HG02678 (cell line): ENCODE measurements around the gene CHCHD3.

ENCODE experiments used
- ATAC-seq: cut with Tn5 transposase; IDR thresholded peaks from one replicate; pipeline ENCODE4 v1.9.1; 2021; ENCODE audit warnings: mild to moderate bottlenecking, moderate library complexity; ENCODE audit not compliant: unreplicated experiment

Gene CHCHD3

GRCh38 chr7:132871419-132871818 lies 210.5 kb downstream of the CHCHD3 start:
- ATAC-seq: no peak

DNA sequence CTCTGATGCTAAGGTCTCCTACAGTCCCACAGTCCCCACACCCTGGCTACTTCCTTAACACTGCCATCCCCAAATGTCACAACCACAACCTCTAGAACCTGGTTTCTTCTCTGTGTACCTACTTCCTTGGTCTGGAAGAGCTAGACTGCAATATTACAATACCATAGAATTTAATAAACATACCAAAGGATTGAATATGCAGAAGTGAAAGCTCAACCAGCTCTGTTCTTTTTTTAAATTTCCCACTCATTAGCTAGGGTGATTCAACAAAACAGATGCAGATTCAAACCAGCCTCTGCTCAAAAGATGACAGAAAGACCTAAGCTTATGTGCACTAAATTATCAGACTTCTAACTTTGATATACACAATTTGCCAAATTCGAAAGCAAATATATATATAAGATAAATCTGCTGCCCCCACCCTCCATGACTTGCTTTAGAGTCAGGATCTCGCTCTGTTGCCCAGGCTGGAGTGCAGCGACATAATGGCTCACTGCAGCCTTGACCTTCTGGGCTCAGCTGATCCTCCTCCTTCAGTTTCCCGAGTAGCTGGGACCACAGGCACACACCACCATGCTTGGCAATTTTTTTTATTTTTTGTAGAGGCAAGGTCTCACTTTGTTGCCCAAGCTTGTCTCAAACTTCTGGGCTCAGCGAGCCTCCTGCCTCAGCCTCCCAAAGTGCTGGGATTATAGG lies 212.6 kb downstream of the CHCHD3 start:
- ATAC-seq: no peak

DNA sequence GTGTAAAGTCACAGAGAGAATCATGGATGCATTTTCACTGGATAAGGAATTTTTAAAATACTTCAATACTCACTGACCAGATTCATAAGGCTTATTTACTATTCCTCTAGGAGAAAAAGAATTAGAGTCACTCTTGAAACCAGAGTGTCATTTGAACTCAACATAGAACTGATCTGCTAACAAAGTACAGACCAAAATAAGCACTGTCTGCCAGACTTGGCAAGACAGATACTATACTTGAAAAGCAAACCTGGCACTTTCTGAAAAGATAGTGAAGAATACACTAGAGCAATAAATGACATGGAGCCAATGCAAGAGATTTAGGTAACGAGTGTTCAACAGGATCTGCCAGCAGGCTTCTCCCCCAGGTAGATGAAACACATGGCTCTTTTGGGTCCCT lies 215.3 kb downstream of the CHCHD3 start:
- ATAC-seq: no peak

GRCh38 chr7:132866144-132866531 lies 215.8 kb downstream of the CHCHD3 start:
- no peak for ATAC-seq

- no peak for ATAC-seq
Observed at GRCh38 chr7:132865366-132866143, 216.3 kb downstream of the CHCHD3 start.

DNA sequence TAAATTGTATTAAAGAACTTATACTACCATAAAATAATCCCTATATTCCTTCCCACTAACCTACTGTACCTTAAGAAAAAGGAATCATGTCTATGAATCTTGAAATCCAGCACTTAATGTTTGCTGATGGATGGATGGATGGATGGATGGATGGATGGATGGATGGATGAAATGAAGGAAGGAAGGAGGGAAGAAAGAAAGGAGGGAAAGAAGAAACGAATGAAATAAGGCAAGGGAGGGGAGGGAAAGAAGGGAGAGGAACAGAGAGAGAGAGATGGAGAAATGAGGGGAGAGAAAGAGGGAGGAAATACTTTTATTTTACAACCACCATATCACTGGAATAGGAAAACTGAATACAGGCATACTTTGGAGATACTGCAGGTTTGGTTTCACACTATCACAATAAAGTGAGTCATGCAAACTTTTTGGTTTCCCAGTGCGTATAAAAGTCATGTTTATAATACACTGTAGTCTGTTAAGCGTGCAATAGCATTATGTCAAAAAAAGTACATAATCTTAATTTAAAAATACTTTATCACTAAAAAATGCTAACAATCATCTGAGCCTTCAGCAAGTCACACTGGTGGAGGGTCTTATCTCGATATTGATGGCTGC lies 219.8 kb downstream of the CHCHD3 start:
- no peak for ATAC-seq

DNA sequence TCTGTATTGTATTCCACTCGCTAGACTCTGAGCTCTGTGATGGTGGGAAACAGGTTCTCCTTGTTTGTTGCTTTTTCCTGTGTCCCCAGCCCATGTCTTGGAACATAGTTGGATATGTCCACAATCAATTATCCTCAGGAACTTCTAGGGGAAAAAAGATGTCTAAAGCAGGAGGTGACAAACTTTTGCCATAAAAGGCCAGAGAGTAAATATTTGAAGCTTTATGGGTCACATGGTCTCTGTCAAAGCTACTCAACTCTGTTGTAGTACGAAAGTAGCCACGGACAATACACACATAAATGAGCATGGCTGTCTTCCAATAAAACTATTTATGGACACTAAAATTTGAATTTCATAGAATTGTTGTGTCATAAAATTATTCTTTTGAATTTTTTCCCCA lies 220.5 kb downstream of the CHCHD3 start:
- no peak for ATAC-seq

DNA sequence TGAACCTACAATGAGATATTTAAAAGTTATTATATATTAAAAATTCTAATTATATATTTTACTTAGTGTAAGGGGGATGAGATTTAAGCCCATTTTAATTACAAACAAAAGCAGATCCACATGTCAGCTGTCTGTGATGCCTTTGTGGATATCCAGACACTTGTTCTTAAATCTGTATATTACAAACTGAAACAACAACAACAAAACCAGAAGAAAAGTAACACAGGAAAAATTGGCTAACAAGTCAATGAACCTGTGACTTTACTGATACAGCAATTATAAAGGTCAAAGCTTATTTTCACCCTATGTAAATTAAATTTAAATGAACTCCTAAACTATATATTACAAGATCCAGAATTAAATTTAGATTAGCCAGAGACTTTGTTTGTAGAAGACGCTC lies 222.7 kb downstream of the CHCHD3 start:
- no peak for ATAC-seq

- ATAC-seq: no peak
Observed at GRCh38 chr7:132858760-132859159, 223.1 kb downstream of the CHCHD3 start.

DNA sequence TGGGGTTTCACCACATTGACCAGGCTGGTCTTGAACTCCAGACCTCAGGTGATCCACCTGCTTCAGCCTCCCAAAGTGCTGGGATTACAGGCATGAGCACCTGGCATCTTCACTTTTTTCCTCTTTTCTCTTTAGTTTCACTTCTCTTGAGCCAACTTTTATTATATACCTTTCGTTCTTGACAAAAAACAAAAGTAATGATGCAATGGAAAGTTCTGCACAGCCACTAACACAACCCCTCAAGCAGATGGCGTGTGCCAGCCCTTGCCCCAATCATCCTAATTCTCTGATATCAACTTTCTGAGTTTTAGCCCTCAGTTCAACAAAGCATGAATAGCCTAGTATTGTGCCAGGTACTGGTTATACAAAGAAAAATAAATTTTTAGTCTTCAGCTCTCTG lies 223.6 kb downstream of the CHCHD3 start:
- no peak for ATAC-seq

GRCh38 chr7:132857703-132858102 lies 224.2 kb downstream of the CHCHD3 start:
- no peak for ATAC-seq

DNA sequence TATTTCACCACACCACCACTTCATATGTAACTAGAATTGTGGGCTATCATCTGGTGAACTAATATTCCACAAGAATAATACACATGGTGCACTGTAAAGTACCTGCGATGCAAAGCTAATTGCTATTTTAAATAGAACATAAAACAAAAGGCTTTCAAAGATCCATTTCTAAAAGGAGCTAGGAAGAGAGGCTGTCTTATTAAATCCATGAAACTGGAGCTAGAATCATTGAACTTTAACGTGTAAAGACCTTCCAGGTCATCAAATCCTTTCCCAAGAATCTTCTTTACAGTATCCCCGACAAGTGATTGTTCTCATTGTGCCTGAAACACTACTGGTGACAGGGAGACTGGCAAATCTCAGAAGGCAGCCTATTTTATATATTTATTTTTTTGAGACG lies 224.9 kb downstream of the CHCHD3 start:
- no peak for ATAC-seq

DNA sequence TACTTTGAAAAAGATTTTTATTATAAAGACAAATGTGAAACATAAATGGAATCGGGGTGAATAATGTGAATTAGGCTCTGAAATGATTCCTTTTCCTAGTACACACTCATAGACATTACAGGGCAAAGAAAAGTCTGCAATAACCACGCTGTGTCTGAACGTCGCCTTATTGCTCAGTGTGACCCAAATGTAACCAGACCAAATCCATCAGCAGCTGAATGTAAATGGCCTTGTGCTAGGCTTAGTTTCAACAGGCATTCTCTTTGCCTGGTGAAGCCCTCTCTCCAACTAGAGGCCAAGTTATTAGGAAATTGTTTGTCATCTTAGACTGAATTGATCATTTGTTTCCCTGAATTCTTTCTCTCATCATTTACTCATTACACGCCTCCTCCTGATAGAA lies 225.5 kb downstream of the CHCHD3 start:
- ATAC-seq: no peak

DNA sequence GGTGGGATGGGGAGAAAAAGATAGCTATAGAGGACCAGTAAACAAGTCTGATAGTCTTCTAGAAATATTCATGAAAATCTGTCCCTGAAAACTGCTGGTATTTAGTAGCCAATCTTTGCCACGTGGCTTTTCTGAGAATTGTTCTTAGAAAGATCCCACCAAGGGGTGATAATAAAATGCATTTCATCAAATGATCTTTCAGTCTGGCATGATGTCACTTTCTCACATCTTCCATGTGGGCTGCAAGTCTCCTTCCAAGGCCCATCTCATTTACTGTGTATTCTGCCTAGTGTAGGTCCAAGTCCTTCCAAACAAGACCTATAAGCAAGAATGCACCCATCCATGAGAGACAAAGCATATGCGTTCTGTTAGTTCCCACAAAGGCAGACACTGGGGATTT lies 226.0 kb downstream of the CHCHD3 start:
- ATAC-seq: no peak

DNA sequence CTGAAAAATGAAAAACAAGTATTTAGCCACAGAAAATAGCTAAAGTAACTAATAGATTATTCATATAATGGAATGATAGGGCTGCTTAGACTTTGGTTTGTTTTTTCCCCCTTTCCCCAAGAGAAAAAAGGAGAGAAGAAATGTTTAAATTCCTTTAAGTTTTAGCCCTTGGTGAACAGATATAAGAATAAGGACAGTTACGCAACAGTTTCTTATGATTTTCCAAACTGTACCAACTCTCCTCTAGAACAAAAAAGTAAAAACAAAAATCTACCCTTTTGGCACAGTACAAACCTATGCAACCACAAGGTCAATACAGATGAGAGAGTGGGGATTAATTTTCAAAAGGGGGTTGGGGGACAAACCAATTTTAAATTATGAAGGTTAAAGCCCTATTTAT lies 227.7 kb downstream of the CHCHD3 start:
- ATAC-seq: no peak

- ATAC-seq: no peak
Observed at GRCh38 chr7:132847376-132847775, 234.5 kb downstream of the CHCHD3 start.

- no peak for ATAC-seq
Observed at GRCh38 chr7:132846086-132846485, 235.8 kb downstream of the CHCHD3 start.

- no peak for ATAC-seq
Observed at GRCh38 chr7:132842478-132842877, 239.4 kb downstream of the CHCHD3 start.

- ATAC-seq: no peak
Observed at GRCh38 chr7:132840199-132840598, 241.7 kb downstream of the CHCHD3 start.

DNA sequence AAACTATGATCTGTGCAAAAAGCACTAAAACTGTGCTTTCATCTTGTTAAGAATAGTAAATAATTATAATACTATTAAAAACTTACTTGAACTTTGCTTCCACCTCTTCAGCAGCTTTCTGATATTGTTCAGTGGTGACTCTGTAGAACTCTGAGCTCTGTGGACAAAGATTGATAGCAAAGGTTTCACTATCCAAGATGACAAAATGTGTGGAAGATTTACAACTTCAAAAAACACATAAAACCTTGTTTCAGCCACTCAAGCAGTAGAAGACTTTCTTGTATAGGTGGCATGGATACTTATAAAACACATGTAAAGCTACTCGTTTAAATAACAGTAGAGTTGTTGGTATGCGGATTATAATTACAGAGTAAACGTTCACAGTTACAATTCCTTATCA lies 243.6 kb downstream of the CHCHD3 start:
- ATAC-seq: no peak

GRCh38 chr7:132837529-132837928 lies 244.4 kb downstream of the CHCHD3 start:
- ATAC-seq: no peak

DNA sequence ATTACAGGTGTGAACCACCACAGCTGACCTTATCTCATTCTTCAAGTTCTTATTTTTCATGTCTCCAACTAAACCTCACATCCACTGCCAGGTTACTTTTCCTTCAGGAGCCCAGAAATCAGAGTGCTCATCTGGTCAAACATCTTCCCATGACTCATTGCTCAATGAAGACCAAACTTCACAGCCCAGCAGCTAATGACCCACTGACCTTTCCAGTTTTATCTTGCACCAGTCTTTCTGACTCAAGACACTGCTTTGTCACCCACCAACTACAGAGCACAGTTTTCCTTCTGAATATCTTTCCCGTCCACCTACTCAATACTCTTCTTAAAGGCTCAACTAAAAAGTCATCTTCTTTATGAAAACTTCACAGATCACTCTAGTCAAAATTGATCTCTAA lies 245.1 kb downstream of the CHCHD3 start:
- no peak for ATAC-seq
